HEK293T (cell line): Measurements from ENCODE around the gene FMOD.

Source experiments
- ARNT ChIP-seq: fragments of 450-650 bp; IDR thresholded peaks from 2 replicates; pipeline ENCODE4 v1.6.1; 2017; ENCODE audit warnings: mild to moderate bottlenecking
- BHLHE40 ChIP-seq: fragments of 450-650 bp; IDR thresholded peaks from 2 replicates; pipeline ENCODE4 v1.6.1; 2016; ENCODE audit warnings: mild to moderate bottlenecking, moderate library complexity, borderline replicate concordance
- CTBP1 ChIP-seq: fragments of 450-650 bp; IDR thresholded peaks from 2 replicates; pipeline ENCODE4 v1.6.1; 2016; ENCODE audit warnings: borderline replicate concordance
- ELF4 ChIP-seq: fragments of 450-650 bp; IDR thresholded peaks from 2 replicates; pipeline ENCODE4 v1.6.1; 2017; ENCODE audit warnings: antibody characterized with exemption
- FOXA1 ChIP-seq: fragments of 450-650 bp; IDR thresholded peaks from 2 replicates; pipeline ENCODE4 v1.6.1; 2016; ENCODE audit warnings: mild to moderate bottlenecking
- FOXK2 ChIP-seq: fragments of 450-650 bp; IDR thresholded peaks from 2 replicates; pipeline ENCODE4 v1.6.1; 2016; ENCODE audit warnings: mild to moderate bottlenecking
- FOXM1 ChIP-seq: fragments of 450-650 bp; IDR thresholded peaks from 2 replicates; pipeline ENCODE4 v1.6.1; 2017; ENCODE audit warnings: mild to moderate bottlenecking, borderline replicate concordance
- HDGF ChIP-seq: fragments of 450-650 bp; IDR thresholded peaks from 2 replicates; pipeline ENCODE4 v1.6.1; 2017; ENCODE audit warnings: antibody characterized with exemption, borderline replicate concordance
- L3MBTL2 ChIP-seq: fragments of 450-650 bp; conservative IDR thresholded peaks from 2 replicates; pipeline ENCODE4 v1.6.1; 2016; ENCODE audit warnings: mild to moderate bottlenecking
- LEF1 ChIP-seq: fragments of 450-650 bp; IDR thresholded peaks from 2 replicates; pipeline ENCODE4 v1.6.1; 2017; ENCODE audit warnings: mild to moderate bottlenecking, borderline replicate concordance
- SP1 ChIP-seq: fragments of 450-650 bp; IDR thresholded peaks from 2 replicates; pipeline ENCODE4 v1.6.1; 2017
- SUZ12 ChIP-seq: fragments of 450-650 bp; IDR thresholded peaks from 2 replicates; pipeline ENCODE4 v1.6.1; 2016; ENCODE audit warnings: mild to moderate bottlenecking
- TARDBP ChIP-seq: fragments of 450-650 bp; IDR thresholded peaks from 2 replicates; pipeline ENCODE4 v1.6.1; 2016
- TF ChIP-seq, protein P1 (sequence below): fragments of 450-650 bp; IDR thresholded peaks from 2 replicates; pipeline ENCODE4 v1.6.1; 2016

DNA sequence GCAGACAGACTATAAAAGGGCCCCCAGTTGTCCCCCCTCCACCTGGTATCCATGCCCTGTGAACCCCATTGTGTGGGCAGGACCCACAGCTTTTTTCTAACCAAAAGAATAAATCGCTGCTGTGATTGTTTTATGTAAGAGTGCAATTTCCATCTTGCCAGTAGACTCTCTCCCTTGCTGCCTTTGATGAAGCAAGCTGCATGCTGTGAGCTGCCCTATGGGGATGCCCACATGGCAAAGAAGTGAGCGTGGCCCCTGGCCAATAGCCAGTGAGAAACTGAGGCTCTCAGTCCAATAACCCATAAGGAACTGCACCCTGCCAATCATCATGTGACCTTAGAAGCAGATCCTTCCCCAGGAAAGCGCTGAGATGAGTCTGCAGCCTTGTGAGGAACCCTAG is 37.8 kb upstream of the FMOD start:
- TF ChIP-seq CTBP1: no peak
- no peak for TF ChIP-seq TARDBP
- TF ChIP-seq HDGF: no peak
- no peak for TF ChIP-seq SP1
- no peak for TF ChIP-seq BHLHE40
- no peak for TF ChIP-seq ELF4
- TF ChIP-seq LEF1: no peak
- no peak for TF ChIP-seq ARNT
- TF ChIP-seq, protein P1, sequence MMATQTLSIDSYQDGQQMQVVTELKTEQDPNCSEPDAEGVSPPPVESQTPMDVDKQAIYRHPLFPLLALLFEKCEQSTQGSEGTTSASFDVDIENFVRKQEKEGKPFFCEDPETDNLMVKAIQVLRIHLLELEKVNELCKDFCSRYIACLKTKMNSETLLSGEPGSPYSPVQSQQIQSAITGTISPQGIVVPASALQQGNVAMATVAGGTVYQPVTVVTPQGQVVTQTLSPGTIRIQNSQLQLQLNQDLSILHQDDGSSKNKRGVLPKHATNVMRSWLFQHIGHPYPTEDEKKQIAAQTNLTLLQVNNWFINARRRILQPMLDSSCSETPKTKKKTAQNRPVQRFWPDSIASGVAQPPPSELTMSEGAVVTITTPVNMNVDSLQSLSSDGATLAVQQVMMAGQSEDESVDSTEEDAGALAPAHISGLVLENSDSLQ: no peak
- TF ChIP-seq FOXA1: no peak
- no peak for TF ChIP-seq FOXM1
- no peak for TF ChIP-seq FOXK2
- no peak for TF ChIP-seq L3MBTL2
- TF ChIP-seq SUZ12: no peak
